Thyroid gland (tissue), 4 donors: ENCODE measurements around the gene OR51B5.

Experiments used
- CTCF ChIP-seq, 6 experiments: fragments of 200-600 bp in 3 of 6; fragments of 450-650 bp in 3 of 6; sonication (generic) in 3 of 6; IDR thresholded peaks; one replicate each; pipeline ENCODE4 v1.5.1; 2016 to 2019; ENCODE audit warnings: antibody characterized with exemption in 6 of 6, mild to moderate bottlenecking in 2 of 6, inconsistent platforms in 1 of 6, moderate library complexity in 1 of 6
- POLR2A ChIP-seq, 2 donors: fragments of 450-650 bp; IDR thresholded peaks; one replicate each; pipeline ENCODE4 v1.6.1; 2017; ENCODE audit warnings: antibody characterized with exemption in 2 of 2, mild to moderate bottlenecking in 2 of 2, moderate library complexity in 1 of 2

- no peak for TF ChIP-seq CTCF (IDR thresholded peaks at IDR 0.05)
- TF ChIP-seq POLR2A (IDR thresholded peaks at IDR 0.05), result no peak
Observed at GRCh38 chr11:5369789-5370188, 26.5 kb upstream of the OR51B5 start.
